CD8-positive, alpha-beta memory T cell (primary cell): ENCODE data around the gene NR1D1. TPM values are rescaled to one million over a fixed set of nuclear protein-coding genes. Genes with fewer than 3 reads are reported as not detected.

Source experiments
- CTCF ChIA-PET: fragments of 350-600 bp; sonication (Branson Sonifier 250); formaldehyde crosslinking; loops from one replicate; lab custom pipeline; 2021; ENCODE audit warnings: antibody characterized with exemption; lab: Charles Lee
- POLR2A ChIA-PET: fragments of 350-600 bp; sonication (Branson Sonifier 250); formaldehyde crosslinking; loops from one replicate; lab custom pipeline; 2021; ENCODE audit warnings: antibody characterized with exemption; lab: Charles Lee
- DNase-seq, 5 donors: peaks; one replicate each; pipeline versions ENCODE4 v3.0.0 to v3.0.0-alpha.2; 2020 to 2022; ENCODE audit warnings: mixed read lengths in 1 of 5
- H3K27ac ChIP-seq: one replicate; pipeline ENCODE4 v1.7.0; 2013; ENCODE audit warnings: low read depth, mild to moderate bottlenecking, low read length, moderate library complexity
- H3K27me3 ChIP-seq: 2 replicates; pipeline ENCODE4 v1.7.0; 2013; ENCODE audit warnings: low read length, mild to moderate bottlenecking; ENCODE audit not compliant: insufficient read depth, poor library complexity, severe bottlenecking
- H3K36me3 ChIP-seq: 2 replicates; pipeline ENCODE4 v1.7.0; 2013; ENCODE audit warnings: mild to moderate bottlenecking, low read length, moderate library complexity; ENCODE audit not compliant: insufficient read depth
- H3K4me1 ChIP-seq: 2 replicates; pipeline ENCODE4 v1.7.0; 2013; ENCODE audit warnings: mild to moderate bottlenecking, low read length, moderate library complexity; ENCODE audit not compliant: insufficient read depth
- H3K4me3 ChIP-seq: 2 replicates; pipeline ENCODE4 v1.7.0; 2013; ENCODE audit warnings: mild to moderate bottlenecking, low read length
- H3K9me3 ChIP-seq: 2 replicates; pipeline ENCODE4 v1.7.0; 2013; ENCODE audit warnings: mild to moderate bottlenecking, low read length
- H3K27ac Mint-ChIP-seq, 8 donors: one replicate each; pipeline ENCODE4 v1.8.0; 2020 to 2021; ENCODE audit warnings: mixed read lengths in 8 of 8, mild to moderate bottlenecking in 6 of 8, inconsistent platforms in 3 of 8, moderate library complexity in 3 of 8
- H3K27me3 Mint-ChIP-seq, 2 donors: one replicate each; pipeline ENCODE4 v1.8.0; 2020 to 2021; ENCODE audit warnings: mixed read lengths in 2 of 2, mild to moderate bottlenecking in 1 of 2, moderate library complexity in 1 of 2
- H3K36me3 Mint-ChIP-seq, 3 donors: one replicate each; pipeline ENCODE4 v1.8.0; 2020 to 2021; ENCODE audit warnings: mixed read lengths in 3 of 3, inconsistent platforms in 1 of 3, mild to moderate bottlenecking in 1 of 3
- H3K4me1 Mint-ChIP-seq, 3 donors: one replicate each; pipeline ENCODE4 v1.8.0; 2020 to 2021; ENCODE audit warnings: mixed read lengths in 3 of 3, inconsistent platforms in 1 of 3, mild to moderate bottlenecking in 1 of 3
- H3K4me3 Mint-ChIP-seq, 7 donors: one replicate each; pipeline ENCODE4 v1.8.0; 2020 to 2021; ENCODE audit warnings: mixed read lengths in 7 of 7, mild to moderate bottlenecking in 6 of 7, moderate library complexity in 4 of 7, inconsistent platforms in 2 of 7
- H3K9me3 Mint-ChIP-seq, 5 donors: one replicate each; pipeline ENCODE4 v1.8.0; 2020 to 2022; ENCODE audit warnings: mixed read lengths in 5 of 5, mild to moderate bottlenecking in 3 of 5, moderate library complexity in 2 of 5, inconsistent platforms in 1 of 5
- polyA plus RNA-seq: library from polyadenylated mRNA; unstranded; fragments of 300-500 nt; fragmentation: Illumina TruSeq; gene quantifications from one replicate; pipeline ENCODE4 v1.2.3, GENCODE V29; 2021
- total RNA-seq, 2 experiments: library from RNA; stranded (reverse); gene quantifications; one replicate each; pipeline ENCODE4 v1.2.3, GENCODE V29; 2021

NR1D1 gene
- total and polyA plus RNA-seq, 3 experiments from 2014 or later, result 10.0 to 10.4 (median 10.2) TPM

DNA sequence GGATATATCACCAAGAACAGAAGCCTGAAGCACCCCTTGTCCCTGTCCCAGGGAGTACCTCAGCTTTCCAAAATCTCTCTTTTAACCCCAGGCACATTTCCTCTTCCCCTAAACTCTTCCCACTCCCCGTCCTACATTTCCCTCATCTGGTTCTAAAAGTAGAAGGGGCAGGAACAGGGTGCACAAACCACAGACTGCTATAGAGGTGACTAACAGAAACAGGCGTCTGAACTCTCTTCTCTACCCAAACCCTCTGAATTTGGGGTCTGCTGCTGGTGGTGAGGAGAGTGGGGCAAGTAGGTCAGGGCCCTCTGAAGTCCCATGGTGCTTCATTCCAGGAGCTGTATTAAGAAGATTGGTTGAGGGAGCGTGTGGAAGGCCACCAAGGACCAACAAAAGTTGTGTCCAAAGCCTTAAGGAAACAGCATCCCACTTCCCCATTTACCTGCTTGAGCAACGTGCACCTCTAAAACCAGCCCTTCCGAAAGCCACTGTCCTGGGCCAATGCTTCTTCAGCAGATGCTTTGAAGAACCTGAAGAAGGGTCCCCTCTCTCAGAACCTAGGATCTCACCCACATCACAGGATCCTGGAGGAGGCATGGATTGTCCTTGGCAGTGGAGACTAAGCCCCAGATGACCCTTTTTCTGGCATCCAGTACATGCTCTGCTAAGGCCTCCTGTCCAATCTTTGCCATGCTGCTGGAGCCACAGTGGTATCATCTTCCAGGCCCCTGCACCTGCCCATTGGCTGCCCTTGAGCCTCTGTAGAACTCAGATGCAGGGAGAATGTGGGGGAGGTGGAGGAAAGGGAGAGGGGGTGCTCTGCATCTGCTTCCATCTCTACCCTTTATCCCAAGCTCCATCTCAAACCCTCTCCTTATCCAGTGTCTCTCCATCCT is 5.7 kb upstream of the NR1D1 start:
- Histone ChIP-seq H3K4me1 (peaks cover 95% of the 10 kb centered on the region), H3K4me3 (no peak overlapping the region), H3K36me3 (no peaks in the 10 kb centered on the region), H3K27me3 (no peaks in the 10 kb centered on the region), H3K27ac (no peak overlapping the region), H3K9me3 (no peaks in the 10 kb centered on the region)
- no peaks in the 10 kb centered on the region for H3K9me3 Mint-ChIP-seq
- H3K4me3 Mint-ChIP-seq, result peak overlapping the region; percentile 32 to 72 (median 48)
- H3K27ac Mint-ChIP-seq, result peak overlapping the region; percentile 76 to 99 (median 98)
- POLR2A ChIA-PET, result interaction anchor here (1.1 to 2.8 kb wide), 2 partner anchors 10 to 39 kb away, joined by 3 to 10 read pairs; no protein-coding TSS in a partner anchor
- peaks cover 80 to 93% (median 86%) of the 10 kb centered on the region in 3 donors for H3K4me1 Mint-ChIP-seq
- no peaks in the 10 kb centered on the region for H3K36me3 Mint-ChIP-seq
- CTCF ChIA-PET, result interaction anchor here (0.7 to 1.6 kb wide), 5 partner anchors 8 to 63 kb away, joined by 3 to 8 read pairs (median 3); no protein-coding TSS in a partner anchor
- H3K27me3 Mint-ChIP-seq, result peaks cover 0 to 2% of the 10 kb centered on the region in 2 donors
- no peak for DNase-seq

DNA sequence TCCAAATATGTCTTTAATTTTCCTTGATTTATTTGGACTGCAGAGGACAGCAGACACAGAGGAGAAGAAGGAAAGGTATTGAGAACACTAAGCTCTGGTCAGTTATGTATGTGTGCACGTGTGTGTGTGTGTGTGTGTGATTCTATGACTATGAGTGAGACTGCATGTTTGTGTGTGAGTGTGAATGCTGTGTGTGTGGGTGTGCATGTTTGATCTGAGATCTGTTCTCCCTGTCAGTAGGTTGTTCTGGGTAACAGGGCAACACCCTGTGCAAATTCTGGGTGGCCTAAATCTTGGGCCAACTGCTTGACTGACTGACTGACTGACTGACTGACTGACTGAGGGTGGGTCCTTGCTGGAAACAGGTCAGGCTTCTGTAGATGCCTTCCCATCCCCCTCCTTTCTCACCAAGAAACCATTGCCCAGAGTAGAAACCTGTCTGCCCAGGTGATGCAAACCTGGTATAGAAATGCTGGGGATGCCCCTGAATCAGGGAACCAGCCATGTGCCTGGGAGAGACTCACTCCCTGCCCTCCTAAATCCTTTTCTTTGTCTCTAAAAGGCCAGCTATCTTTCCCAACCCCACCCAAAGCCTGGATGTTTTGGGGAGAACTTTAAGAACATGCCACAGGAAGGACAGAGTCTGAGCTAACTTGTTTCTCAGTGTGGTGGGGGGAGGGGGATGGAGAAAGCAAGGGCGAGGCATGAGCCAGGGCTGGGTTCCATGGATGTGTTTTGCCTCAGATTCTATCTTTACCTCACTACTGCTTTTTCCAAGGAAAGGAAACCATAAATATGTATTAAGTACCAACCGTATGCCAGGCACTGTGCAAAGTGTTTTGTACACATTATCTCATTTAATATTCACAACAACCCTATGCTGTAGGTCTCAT is 4.5 kb upstream of the NR1D1 start:
- Histone ChIP-seq H3K27ac (no peak overlapping the region), H3K27me3 (no peaks in the 10 kb centered on the region), H3K4me1 (peaks cover 90% of the 10 kb centered on the region), H3K9me3 (no peaks in the 10 kb centered on the region), H3K4me3 (no peak overlapping the region), H3K36me3 (no peaks in the 10 kb centered on the region)
- Mint-ChIP-seq H3K9me3 (no peaks in the 10 kb centered on the region), H3K27ac (peak overlapping the region; percentile 73 to 99 (median 97)), H3K36me3 (peaks cover 0 to 3% (median 0%) of the 10 kb centered on the region in 3 donors), H3K4me3 (peak overlapping the region in 6 of 7 donors; percentile 6 to 68 (median 53)), H3K4me1 (peaks cover 78 to 93% (median 86%) of the 10 kb centered on the region in 3 donors), H3K27me3 (peaks cover 0 to 2% of the 10 kb centered on the region in 2 donors)
- POLR2A ChIA-PET, result interaction anchor here (2.8 kb wide), 1 partner anchor 8 kb away, joined by 10 read pairs; no protein-coding TSS in a partner anchor
- no peak for DNase-seq
- CTCF ChIA-PET, result interaction anchor here (0.7 kb wide), 1 partner anchor 91 kb away, joined by 3 read pairs; no protein-coding TSS in a partner anchor

DNA sequence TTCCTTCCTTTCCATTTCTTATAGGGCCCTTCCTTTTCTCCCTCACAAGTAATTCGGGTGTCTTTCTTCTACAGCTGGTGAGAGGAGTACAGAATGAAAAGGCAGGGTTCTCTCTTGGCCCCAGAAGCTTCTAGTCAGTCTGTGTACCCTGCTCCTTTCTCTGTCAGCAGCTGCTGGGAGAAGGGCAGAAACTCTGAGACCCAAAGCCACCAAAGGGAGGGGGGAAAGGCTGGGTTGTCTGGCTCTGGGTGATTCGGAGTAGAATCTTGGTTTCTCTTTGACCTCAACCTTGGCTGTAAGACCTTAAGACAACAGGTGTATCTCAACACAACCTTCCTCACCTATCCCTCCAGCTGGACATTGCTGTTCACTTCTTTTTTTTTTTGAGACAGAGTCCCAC is 3.3 kb upstream of the NR1D1 start:
- H3K27me3 Mint-ChIP-seq, result peaks cover 0 to 2% of the 10 kb centered on the region in 2 donors
- CTCF ChIA-PET, result interaction anchor here (1.3 to 12.4 kb wide), 3 partner anchors 8 to 28 kb away, joined by 4 to 191 read pairs (median 7); no protein-coding TSS in a partner anchor

DNA sequence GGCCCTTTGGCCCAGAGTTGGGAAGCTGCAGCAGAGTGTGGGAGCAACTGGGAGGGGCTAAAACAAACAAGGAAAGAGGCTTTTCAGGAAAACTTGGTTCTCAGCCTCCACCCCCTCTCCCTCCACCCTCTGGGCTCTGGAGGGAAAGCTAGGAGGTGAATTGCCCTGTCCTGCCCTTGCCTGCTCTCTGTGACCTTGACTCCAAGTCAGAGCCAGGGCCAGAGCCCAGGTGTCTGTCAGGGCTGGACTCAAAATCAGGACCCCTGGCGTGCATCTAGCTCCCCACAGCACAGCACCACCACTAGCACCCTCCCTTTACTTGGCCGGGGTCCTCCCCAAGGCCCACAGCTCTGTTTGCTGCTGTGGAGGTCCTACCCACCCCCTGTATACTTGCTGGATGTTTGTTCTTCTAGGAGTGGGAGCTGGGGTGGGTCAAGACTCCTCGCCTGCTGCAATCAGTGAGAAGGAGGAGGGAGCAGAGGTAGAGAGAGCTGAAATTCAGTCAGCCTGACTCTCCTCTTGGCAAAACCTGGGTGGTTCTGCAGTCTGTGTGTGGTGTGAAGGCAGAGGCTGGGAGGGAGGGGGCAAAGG is 2.8 kb upstream of the NR1D1 start:
- POLR2A ChIA-PET, result no interaction called here
- no peak overlapping the region for H3K27ac ChIP-seq
- Mint-ChIP-seq H3K9me3 (no peaks in the 10 kb centered on the region), H3K27me3 (no peaks in the 10 kb centered on the region), H3K4me3 (peak overlapping the region; percentile 46 to 73 (median 61)), H3K4me1 (peaks cover 84 to 96% (median 86%) of the 10 kb centered on the region in 3 donors), H3K36me3 (peaks cover 0 to 5% (median 0%) of the 10 kb centered on the region in 3 donors), H3K27ac (peak overlapping the region; percentile 73 to 99 (median 84))
- CTCF ChIA-PET, result interaction anchor here (1.3 to 12.4 kb wide), 3 partner anchors 8 to 27 kb away, joined by 4 to 191 read pairs (median 7); no protein-coding TSS in a partner anchor
- H3K4me3 ChIP-seq, result no peak overlapping the region
- H3K27me3 ChIP-seq, result no peaks in the 10 kb centered on the region
- H3K36me3 ChIP-seq, result no peaks in the 10 kb centered on the region
- DNase-seq, result no peak
- no peaks in the 10 kb centered on the region for H3K9me3 ChIP-seq
- peaks cover 88% of the 10 kb centered on the region for H3K4me1 ChIP-seq

More for the DNA sequence above, 3.3 kb upstream of the NR1D1 start:
- Histone ChIP-seq H3K36me3 (no peaks in the 10 kb centered on the region), H3K9me3 (no peaks in the 10 kb centered on the region), H3K4me1 (peaks cover 87% of the 10 kb centered on the region), H3K27ac (no peak overlapping the region), H3K27me3 (no peaks in the 10 kb centered on the region), H3K4me3 (no peak overlapping the region)
- peaks cover 0 to 5% (median 0%) of the 10 kb centered on the region in 3 donors for H3K36me3 Mint-ChIP-seq
- H3K4me1 Mint-ChIP-seq, result peaks cover 82 to 95% (median 86%) of the 10 kb centered on the region in 3 donors
- no peak for DNase-seq
- POLR2A ChIA-PET, result no interaction called here
- H3K9me3 Mint-ChIP-seq, result no peaks in the 10 kb centered on the region
- H3K4me3 Mint-ChIP-seq, result peak overlapping the region; percentile 46 to 73 (median 61)
- peak overlapping the region; percentile 73 to 99 (median 84) for H3K27ac Mint-ChIP-seq

DNA sequence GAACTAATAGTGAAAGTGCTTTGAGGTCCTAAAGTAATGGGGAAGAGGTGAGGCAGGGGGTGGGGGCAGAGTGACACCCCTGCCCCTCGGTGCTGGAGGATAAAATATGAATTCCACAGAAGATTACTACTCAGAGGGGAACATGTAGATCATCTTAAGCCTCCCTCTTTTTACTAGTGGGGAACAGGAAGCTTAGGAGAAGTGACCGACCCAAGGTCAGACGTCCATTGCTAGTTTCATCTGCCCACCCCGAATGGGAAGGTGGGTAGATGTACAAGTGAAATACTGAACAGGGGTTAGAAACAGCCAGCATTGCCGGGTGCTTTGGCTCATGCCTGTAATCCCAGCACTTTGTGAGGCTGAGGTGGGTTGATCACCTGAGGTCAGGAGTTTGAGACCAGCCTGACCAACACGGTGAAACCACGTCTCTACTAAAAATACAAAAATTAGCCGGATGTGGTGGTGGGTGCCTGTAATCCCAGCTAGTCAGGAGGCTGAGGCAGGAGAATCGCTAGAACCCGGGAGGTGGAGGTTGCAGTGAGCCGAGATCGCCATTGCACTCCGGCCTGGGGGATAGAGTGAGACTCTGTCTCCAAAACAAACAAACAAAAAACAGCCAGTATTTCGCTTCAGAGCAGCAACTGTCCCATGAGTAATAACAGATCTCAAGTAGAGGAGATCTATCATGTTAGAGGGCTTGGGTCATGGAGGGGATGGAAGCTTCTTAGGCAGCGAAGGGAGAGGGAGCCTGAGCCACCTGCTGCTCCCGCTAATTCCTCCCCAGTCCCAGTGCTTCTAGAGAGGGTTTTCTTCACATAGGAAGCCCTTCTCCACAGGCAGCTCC is 1.2 kb upstream of the NR1D1 start:
- H3K9me3 Mint-ChIP-seq, result no peaks in the 10 kb centered on the region
- no peak for DNase-seq
- H3K27me3 ChIP-seq, result no peaks in the 10 kb centered on the region
- peaks cover 84 to 96% (median 86%) of the 10 kb centered on the region in 3 donors for H3K4me1 Mint-ChIP-seq
- H3K27me3 Mint-ChIP-seq, result no peaks in the 10 kb centered on the region
- peaks cover 88% of the 10 kb centered on the region for H3K4me1 ChIP-seq
- no peaks in the 10 kb centered on the region for H3K9me3 ChIP-seq
- H3K27ac ChIP-seq, result peak overlapping the region; percentile 88
- peak overlapping the region; percentile 81 to 100 (median 95) for H3K27ac Mint-ChIP-seq
- ChIA-PET POLR2A (interaction anchor here (0.5 to 3.8 kb wide), 8 partner anchors 8 to 84 kb away, joined by 3 to 60 read pairs (median 4); partner anchors contain the start of genes CASC3, MED24 and THRA), CTCF (interaction anchor here (0.8 to 12.4 kb wide), 8 partner anchors 10 to 147 kb away, joined by 3 to 191 read pairs (median 8); partner anchors contain the start of gene THRA)
- H3K36me3 Mint-ChIP-seq, result peaks cover 0 to 10% (median 2%) of the 10 kb centered on the region in 3 donors
- H3K36me3 ChIP-seq, result peaks cover 5% of the 10 kb centered on the region
- peak overlapping the region in 6 of 7 donors; percentile 82 to 99 (median 90) for H3K4me3 Mint-ChIP-seq
- peak overlapping the region; percentile 94 for H3K4me3 ChIP-seq

DNA sequence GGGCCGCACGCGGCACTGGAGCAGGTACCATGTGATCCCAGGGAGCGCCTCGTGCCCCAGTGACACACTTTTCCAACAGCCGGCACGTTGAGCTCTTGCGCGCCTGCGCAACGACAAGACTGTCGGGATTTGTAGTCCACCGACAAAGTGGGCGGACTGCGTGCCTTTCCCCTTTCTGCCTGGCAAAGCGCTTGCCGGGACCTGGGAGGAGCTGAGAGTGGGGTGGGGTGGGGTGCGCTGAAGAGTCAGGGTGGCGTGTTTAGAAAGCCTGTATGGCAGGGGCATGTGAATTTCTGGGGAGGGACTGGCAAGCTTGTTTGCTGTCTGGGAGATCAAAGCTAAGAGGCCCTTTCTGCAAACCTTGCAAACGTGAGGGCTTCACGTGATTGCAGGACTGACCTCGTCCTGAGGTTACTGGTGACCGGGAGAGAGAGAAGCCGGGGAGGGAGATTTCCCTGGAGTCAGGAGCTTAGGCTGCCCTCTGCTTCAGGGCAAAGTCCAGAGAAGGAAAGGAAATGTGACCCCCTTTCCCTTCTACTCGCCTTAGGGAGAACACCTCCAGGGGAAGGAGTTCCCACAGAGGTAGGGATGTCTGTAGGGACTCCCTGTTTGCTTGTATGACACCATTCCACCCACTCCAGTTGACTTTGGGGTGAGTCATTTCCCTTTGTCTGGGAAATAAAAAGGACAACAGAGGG is 429 bp upstream of the NR1D1 start:
- peak overlapping the region; percentile 81 to 100 (median 95) for H3K27ac Mint-ChIP-seq
- DNase-seq, result peak; percentile 82 to 95 (median 88)

More for the DNA sequence above, 429 bp upstream of the NR1D1 start:
- Histone ChIP-seq H3K9me3 (no peaks in the 10 kb centered on the region), H3K27ac (peak overlapping the region; percentile 88), H3K4me3 (peak overlapping the region; percentile 94), H3K36me3 (peaks cover 5% of the 10 kb centered on the region), H3K4me1 (peaks cover 88% of the 10 kb centered on the region), H3K27me3 (no peaks in the 10 kb centered on the region)
- no peaks in the 10 kb centered on the region for H3K27me3 Mint-ChIP-seq
- no peaks in the 10 kb centered on the region for H3K9me3 Mint-ChIP-seq
- H3K36me3 Mint-ChIP-seq, result peaks cover 6 to 17% (median 7%) of the 10 kb centered on the region in 3 donors
- ChIA-PET CTCF (interaction anchor here (0.6 to 12.4 kb wide), 10 partner anchors 11 to 1765 kb away, joined by 3 to 191 read pairs (median 7); partner anchors contain the start of genes KLHL11, PSMD3 and THRA), POLR2A (interaction anchor here (0.5 to 3.8 kb wide), 14 partner anchors 8 to 85 kb away, joined by 3 to 60 read pairs (median 4); partner anchors contain the start of genes CASC3, MED24 and THRA)
- H3K4me1 Mint-ChIP-seq, result peaks cover 84 to 96% (median 86%) of the 10 kb centered on the region in 3 donors
- H3K4me3 Mint-ChIP-seq, result peak overlapping the region; percentile 82 to 99 (median 95)
